ENCODE measurements around the gene FRMPD4. TPM values are rescaled to one million over a fixed set of nuclear protein-coding genes. Genes with fewer than 3 reads are reported as not detected.

Gene FRMPD4
- total and polyA plus RNA-seq, 10 of the 15 experiments (the other 5 are each of a cell fraction or from before 2014, with no cell fraction given) = not detected

GRCh38 chrX:12488220-12488619 is 349.9 kb downstream of the FRMPD4 start:
- CTCF ChIA-PET = no interaction called here
- Histone ChIP-seq H3K9me3 (replicated peaks; ENCODE audit: control insufficient read depth, insufficient read depth, low read length) (no peaks in the 10 kb centered on the region), H3K27ac (ENCODE audit: control insufficient read depth, insufficient read depth) (no peak overlapping the region), H3K4me3 (no peak overlapping the region), H3K4me2 (ENCODE audit: control insufficient read depth, insufficient read depth) (no peak overlapping the region), H3K36me3 (ENCODE audit: control insufficient read depth in 2 of 2, insufficient read depth in 2 of 2, low read length in 1 of 2) (no peaks in the 10 kb centered on the region), H3K79me2 (ENCODE audit: control insufficient read depth, insufficient read depth, low read length) (no peaks in the 10 kb centered on the region), H3K9ac (ENCODE audit: control insufficient read depth, insufficient read depth, low read length) (no peak overlapping the region), H3K27me3 (replicated peaks in 1 of 2; ENCODE audit: control insufficient read depth in 2 of 2, insufficient read depth in 2 of 2, low read length in 1 of 2) (no peaks in the 10 kb centered on the region), H3K4me1 (ENCODE audit: control insufficient read depth, insufficient read depth, low read length) (no peaks in the 10 kb centered on the region), H2AFZ (ENCODE audit: control insufficient read depth, low read depth, low read length) (no peak overlapping the region), H4K20me1 (ENCODE audit: control insufficient read depth, insufficient read depth) (no peaks in the 10 kb centered on the region)
- ATAC-seq (no peak), DNase-seq (ENCODE audit: low read depth, low spot score) (no peak), FAIRE-seq (no peak)
- BruUV-seq (replicated peaks) = no TSS peak
- in situ Hi-C loops (cut with MboI) (no loop called here), intact Hi-C loops (cut with micrococcal nuclease; ENCODE audit: unreplicated experiment) (no loop called here)
- SMC1A ChIA-PET (ENCODE audit: uncharacterized antibody, unreplicated experiment) = interaction anchor here (1.5 kb wide), 1 partner anchor 26 kb away, joined by 3 read pairs; no protein-coding TSS in a partner anchor
- POLR2A ChIA-PET = no interaction called here
- RAD21 ChIA-PET (ENCODE audit: unreplicated experiment) = no interaction called here
- no peak for TF ChIP-seq RELB (IDR thresholded peaks at IDR 0.05; ENCODE audit: low read depth)
- TF ChIP-seq E2F8 (IDR thresholded peaks at IDR 0.05; ENCODE audit: low read depth, partially characterized antibody) = no peak
- TF ChIP-seq NR2F1 (conservative IDR thresholded peaks at IDR 0.05) = no peak
- TF ChIP-seq BACH1 (IDR thresholded peaks at IDR 0.05; ENCODE audit: borderline replicate concordance) = no peak
- TF ChIP-seq ZBTB33 (IDR thresholded peaks at IDR 0.05) = no peak
- TF ChIP-seq REST (IDR thresholded peaks at IDR 0.05; ENCODE audit: low read depth, low read length) = no peak
- no peak for TF ChIP-seq GABPA (IDR thresholded peaks at IDR 0.05; ENCODE audit: low read depth)
- TF ChIP-seq CBX5 (IDR thresholded peaks at IDR 0.05; ENCODE audit: low read depth) = no peak
- TF ChIP-seq ZZZ3 (IDR thresholded peaks at IDR 0.05; ENCODE audit: control insufficient read depth, insufficient read length, low read depth) = no peak
- TF ChIP-seq ZNF217 (IDR thresholded peaks at IDR 0.05) = no peak
- TF ChIP-seq CBX3 (IDR thresholded peaks at IDR 0.05; ENCODE audit: borderline replicate concordance, low read depth) = no peak
- TF ChIP-seq TCF12 (IDR thresholded peaks at IDR 0.05; ENCODE audit: low read depth, low read length) = no peak
- TF ChIP-seq RFX5 (IDR thresholded peaks at IDR 0.05; ENCODE audit: low read depth, low read length) = no peak
- no peak for TF ChIP-seq BMI1 (IDR thresholded peaks at IDR 0.05; ENCODE audit: borderline replicate concordance)
- no peak for TF ChIP-seq MEF2A (IDR thresholded peaks at IDR 0.05; ENCODE audit: insufficient read depth, low read depth, low read length)
- no peak for TF ChIP-seq NFXL1 (IDR thresholded peaks at IDR 0.05; ENCODE audit: borderline replicate concordance)
- no peak for TF ChIP-seq EGR1 (IDR thresholded peaks at IDR 0.05; ENCODE audit: borderline replicate concordance in 1 of 2, low read depth in 2 of 2, low read length in 2 of 2)

All from GM12878 (cell line).